ENCODE results near the gene IGSF21.

IGSF21 gene

GRCh38 chr1:18376661-18377060 lies 269.1 kb downstream of the IGSF21 start:
- FAIRE-seq, result no peak

- FAIRE-seq, result no peak
Measured at GRCh38 chr1:18380288-18380687, 272.7 kb downstream of the IGSF21 start.

DNA sequence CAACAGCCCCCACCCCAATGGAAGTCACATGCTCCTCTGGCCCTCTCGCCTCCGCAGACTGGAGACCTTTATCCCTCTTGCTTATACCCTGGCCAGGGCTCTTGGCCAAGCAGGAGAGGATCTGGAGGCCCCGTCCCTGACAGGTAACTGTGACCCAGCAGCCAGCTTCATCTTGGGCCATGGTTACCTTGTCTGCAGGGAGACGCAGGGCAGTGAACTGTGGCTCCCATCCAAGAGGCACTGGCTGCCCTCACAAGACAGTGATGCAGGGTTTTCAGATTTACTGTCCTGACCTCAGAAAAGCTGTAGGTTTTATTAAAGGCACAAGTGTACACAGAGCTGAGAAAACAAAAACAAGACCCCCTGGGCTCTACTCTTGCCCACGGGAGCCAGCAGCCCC lies 276.5 kb downstream of the IGSF21 start:
- no peak for FAIRE-seq

GRCh38 chr1:18384471-18384870 lies 276.9 kb downstream of the IGSF21 start:
- FAIRE-seq, result no peak

- no peak for FAIRE-seq
Measured at GRCh38 chr1:18385239-18385790, 277.7 kb downstream of the IGSF21 start.

- no peak for FAIRE-seq
Measured at GRCh38 chr1:18386591-18386990, 279.0 kb downstream of the IGSF21 start.

GRCh38 chr1:18387307-18387706 lies 279.7 kb downstream of the IGSF21 start:
- no peak for FAIRE-seq

GRCh38 chr1:18390953-18391352 lies 283.4 kb downstream of the IGSF21 start:
- no peak for FAIRE-seq

DNA sequence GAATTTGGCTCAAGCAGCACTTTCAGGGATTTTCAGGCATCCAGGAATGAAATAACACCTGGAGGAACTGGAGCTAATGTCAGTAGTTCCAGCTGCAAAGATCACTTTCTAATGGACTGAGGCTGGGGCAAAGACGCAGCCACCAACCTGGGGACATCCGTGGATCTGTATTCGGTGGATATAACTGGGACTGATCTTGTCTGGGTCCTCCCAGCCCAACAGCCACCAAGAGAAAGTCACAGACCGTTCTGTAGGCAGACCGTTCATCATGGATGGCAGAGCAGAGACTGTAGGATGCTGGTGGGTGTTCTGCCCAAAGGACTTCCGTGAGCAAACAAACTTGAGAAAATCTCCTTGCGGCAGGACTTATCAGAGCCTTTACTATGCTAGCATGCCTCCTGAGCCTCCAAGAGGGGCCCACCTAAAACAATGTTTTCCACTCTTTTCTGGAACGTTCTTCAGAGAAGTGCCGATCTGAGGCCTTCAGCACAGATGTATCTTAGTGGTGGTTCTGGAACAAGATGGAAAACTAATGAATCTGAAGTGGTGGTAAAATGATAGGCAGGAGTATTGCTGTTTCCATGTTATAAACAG lies 287.1 kb downstream of the IGSF21 start:
- FAIRE-seq, result no peak

DNA sequence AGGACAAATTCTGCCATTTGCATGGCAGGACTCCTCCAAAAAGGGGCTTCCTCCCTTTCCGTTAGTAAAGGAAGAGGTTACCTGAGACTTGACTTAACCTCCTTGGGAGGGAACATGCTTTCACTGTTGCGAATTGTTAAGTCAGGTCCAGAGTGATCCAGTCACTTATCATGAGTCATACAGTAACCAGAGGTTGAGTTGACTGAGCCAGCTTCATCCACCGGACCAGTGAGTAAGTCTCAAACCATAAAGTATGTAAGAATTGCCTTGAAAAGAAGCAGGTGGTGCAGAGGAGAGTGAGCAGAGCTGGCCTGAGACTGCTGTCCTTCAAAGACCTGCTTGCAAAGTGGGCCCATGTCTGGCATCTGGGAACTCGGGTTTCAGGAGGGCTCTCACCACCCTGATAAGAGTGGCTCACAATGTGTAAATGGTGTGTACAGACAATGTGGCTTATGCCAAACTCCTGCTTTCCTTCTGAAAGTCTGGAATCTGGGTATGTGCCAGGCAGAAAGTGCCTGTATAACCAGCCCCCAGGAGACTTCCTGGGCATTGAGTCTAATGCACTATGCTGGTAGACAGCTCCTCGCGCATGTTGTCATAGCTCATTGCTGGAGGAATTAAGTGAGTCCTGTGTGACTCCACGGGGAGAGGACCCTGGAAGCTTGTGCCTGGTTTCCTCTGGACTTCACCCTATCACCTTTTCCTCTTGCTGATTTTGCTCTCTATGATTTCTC lies 288.8 kb downstream of the IGSF21 start:
- no peak for FAIRE-seq

DNA sequence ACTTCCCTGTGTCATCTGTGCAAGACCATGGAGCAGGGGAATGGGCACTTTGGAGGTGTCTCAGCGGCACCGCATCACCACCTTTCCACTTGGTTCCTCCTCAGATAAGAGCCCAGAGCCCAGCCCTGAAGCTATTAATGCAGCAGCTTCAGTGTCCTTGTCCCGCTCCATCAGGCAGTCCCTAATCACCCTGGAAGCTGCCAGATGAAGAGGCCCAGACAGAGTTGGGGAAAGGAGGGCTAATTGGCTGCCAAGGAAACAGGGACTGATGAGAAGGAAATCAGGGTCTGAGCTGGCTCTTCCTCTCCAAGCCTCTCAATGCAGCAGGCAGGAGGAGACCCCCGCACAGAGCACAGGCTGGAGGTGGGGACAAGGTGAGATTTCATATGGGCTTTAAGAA lies 290.0 kb downstream of the IGSF21 start:
- FAIRE-seq, result no peak

DNA sequence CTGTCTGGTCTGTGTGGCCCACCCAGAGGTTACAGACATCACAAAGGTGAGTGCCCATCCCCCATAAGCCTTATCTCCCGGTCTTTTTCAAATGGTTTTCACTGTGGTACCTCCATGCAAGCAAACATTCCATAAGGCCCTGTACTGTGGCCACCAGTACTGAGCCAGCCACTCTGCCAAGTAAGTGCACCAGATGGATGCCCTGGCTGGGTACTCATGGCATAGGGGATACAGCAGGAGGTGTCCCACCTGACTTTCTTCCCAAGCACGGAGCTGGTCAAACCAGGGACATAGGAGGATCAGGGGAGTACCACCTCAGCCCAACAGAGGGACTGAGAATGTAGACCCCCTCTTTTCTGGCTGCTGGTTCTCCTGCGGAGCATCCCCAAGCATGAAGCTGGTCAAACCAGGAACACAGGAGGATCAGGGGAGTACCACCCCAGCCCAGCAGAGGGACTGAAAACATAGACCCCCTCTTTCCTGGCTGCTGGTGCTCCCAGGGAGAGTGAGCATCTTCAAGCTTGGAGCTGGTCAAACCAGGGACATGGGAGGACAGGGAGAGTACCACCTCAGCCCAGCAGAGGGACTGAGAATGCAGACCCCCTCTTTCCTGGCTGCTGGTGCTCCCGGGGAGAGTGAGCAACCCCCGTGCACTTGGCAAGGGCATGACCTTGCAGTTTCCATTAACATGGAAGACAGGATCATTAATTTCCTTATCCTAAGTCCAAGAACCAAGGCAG lies 291.4 kb downstream of the IGSF21 start:
- no peak for FAIRE-seq

GRCh38 chr1:18400347-18401102 lies 292.9 kb downstream of the IGSF21 start:
- no peak for FAIRE-seq

GRCh38 chr1:18401921-18402320 lies 294.3 kb downstream of the IGSF21 start:
- FAIRE-seq, result no peak

DNA sequence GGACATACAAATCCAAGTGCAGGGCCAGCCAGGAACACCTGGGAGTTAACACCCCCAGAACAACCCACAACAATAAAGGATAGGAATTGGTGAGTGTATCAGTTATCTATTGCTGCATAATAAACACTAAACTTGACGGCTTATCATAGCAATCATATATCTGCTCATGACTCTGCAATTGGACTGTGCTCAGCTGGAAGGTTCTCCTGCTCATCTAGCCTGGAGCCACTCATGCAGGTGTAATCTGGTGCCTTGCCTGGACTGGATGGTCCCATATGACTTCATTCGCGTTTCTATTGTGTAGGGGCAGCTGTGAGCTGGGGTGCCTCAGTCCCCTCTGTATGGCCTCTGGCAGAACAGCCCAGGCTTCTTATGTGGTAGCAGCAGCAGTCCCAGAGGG lies 296.9 kb downstream of the IGSF21 start:
- no peak for FAIRE-seq

DNA sequence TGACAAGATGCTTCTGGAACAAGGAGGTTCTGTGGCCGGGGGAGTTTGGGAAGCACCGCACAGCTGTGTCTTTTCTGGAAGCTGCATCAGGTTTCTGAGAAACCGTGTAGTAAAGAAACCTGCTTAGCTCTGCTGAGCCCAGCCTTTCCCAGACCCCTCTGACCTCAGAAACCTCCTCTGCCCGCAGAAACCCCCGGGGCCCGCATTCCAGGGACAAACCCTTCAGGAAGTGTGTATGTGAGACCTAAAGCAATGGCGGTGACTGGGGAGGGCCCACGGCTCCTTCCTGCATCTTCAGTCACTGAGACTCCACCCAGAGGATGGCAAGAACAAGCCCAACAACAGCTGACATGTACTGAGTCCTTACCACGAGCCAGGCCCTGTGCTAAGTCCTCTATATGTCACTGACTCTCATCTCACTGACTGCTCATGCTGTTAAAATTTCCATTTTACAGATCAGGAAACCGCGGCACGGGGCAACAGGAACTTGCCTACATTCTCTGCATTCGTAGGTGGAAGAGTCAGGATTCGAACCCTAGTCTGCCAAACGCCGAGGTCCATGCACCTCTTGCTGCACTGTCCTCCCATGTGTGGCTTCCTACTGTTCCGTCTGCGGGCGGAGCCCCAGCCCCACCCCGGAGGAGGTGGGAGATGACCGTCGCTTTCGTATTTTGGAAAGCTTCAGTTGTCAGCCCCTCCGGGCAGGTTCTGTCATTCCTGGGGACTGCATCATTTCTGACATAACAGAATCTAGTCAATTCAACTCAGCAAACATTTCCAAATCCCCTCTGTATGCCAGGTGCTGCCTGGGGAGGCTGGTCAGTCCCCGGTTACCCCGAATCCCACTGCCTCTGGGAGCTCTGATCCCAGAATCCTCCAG lies 299.8 kb downstream of the IGSF21 start:
- no peak for FAIRE-seq

- no peak for FAIRE-seq
Measured at GRCh38 chr1:18408656-18409370, 301.2 kb downstream of the IGSF21 start.

DNA sequence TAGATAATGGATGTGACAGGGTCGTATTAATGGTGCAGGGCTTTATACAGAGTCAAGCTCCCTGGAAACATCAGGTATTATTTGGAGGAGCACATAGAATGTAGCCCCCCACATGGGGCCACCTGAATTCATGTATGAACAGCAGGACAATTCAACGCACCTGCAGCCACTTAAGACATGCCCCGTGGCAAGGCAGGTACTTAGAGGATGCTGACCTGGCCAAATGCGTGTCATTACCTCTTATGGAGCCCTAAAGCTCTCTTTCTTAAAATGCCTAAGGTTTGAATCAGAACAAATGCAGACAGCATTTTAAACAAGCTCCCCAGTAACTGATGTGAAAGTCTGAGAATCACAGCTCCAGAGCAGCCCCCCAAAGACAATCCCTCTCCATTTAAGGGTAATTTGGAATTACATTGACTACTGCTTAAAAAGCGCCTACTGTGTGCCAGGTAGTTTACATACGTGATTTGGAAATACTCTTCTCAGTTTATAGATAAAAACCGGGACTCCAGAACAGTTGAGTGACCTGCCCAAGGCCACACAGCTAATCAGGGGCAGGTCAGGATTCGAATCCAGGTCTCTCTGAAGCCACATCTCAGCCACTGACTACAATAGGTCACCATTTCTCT lies 302.1 kb downstream of the IGSF21 start:
- no peak for FAIRE-seq

DNA sequence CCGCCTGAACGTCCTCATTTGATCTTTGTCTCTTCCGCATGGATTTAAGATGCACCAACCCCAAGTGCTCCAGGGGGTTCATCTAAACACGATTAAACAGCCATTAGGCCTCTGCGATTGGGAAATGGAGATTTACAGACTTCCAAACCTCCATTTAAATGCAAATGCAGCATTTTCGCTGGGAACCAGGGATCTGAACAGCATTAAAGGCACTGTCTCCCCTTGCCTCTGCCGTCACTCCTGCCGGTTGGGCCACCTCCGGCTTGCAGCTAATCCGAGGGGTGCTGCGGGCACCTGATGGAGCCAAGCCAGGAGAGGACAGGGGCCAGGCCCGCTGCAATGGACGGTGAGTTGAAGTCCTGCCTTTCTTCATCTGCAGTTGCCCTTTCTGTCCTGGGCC lies 302.8 kb downstream of the IGSF21 start:
- no peak for FAIRE-seq

DNA sequence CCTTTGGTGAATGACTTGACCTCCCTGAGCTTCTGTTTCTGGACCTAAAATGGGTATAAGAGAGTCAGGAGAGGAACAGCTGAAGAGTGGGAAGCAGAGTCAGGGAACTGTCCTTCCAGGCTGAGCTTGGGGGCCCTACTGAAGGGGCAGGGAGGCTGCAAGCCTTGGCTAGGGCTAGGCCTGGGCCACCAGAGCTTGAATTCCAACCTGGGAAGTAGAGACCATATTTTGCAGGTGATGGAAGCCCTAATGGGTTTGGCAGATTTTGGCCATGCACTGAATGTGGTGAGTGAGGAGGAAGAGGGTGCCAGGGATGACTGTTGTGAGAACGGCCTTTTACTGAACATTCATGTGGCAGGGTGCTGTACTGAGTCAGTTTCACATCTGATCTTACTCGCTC lies 303.7 kb downstream of the IGSF21 start:
- FAIRE-seq, result no peak

Measured in colon (tissue), 2 donors.